ENCODE measurements around the gene GABPB2.

Gene GABPB2

GRCh38 chr1:151037032-151037431, 33.5 kb upstream of the GABPB2 start:
- Histone ChIP-seq H3F3A (ENCODE audit: insufficient read depth) (no peaks in the 10 kb centered on the region), H3K36me3 (ENCODE audit: low read length) (no peaks in the 10 kb centered on the region), H3K79me2 (ENCODE audit: insufficient read depth, low read length) (no peaks in the 10 kb centered on the region), H2AFZ (ENCODE audit: low read depth, low read length, severe bottlenecking) (no peak overlapping the region), H3K9me2 (replicated peaks; ENCODE audit: insufficient read depth, low read length) (no peaks in the 10 kb centered on the region), H3K4me3 (ENCODE audit: insufficient read depth, low read length, poor library complexity, severe bottlenecking) (no peak overlapping the region), H4K20me1 (ENCODE audit: low read depth, low read length) (no peaks in the 10 kb centered on the region), H3K9ac (ENCODE audit: low read length) (no peak overlapping the region), H3K9me3 (ENCODE audit: insufficient read depth, low read length) (no peaks in the 10 kb centered on the region), H3K27ac (ENCODE audit: low read depth, low read length) (no peak overlapping the region), H3K4me2 (ENCODE audit: low read depth, low read length, poor library complexity, severe bottlenecking) (no peak overlapping the region), H3K27me3 (ENCODE audit: low read length) (no peaks in the 10 kb centered on the region)
- TF ChIP-seq CTCF (IDR thresholded peaks at IDR 0.05; ENCODE audit: insufficient read depth, low read length, poor library complexity, severe bottlenecking) (no peak), EZH2phosphoT487 (conservative IDR thresholded peaks at IDR 0.05; ENCODE audit: low read length) (no peak)

- no peak overlapping the region for H3K4me3 ChIP-seq (ENCODE audit: insufficient read depth, low read length, poor library complexity, severe bottlenecking)
- H3K9me2 ChIP-seq (replicated peaks; ENCODE audit: insufficient read depth, low read length), result no peaks in the 10 kb centered on the region
- no peak overlapping the region for H3K27ac ChIP-seq (ENCODE audit: low read depth, low read length)
- no peaks in the 10 kb centered on the region for H3K27me3 ChIP-seq (ENCODE audit: low read length)
- no peak overlapping the region for H3K4me2 ChIP-seq (ENCODE audit: low read depth, low read length, poor library complexity, severe bottlenecking)
- H3K9ac ChIP-seq (ENCODE audit: low read length), result no peak overlapping the region
- no peaks in the 10 kb centered on the region for H4K20me1 ChIP-seq (ENCODE audit: low read depth, low read length)
- H3K9me3 ChIP-seq (ENCODE audit: insufficient read depth, low read length), result no peaks in the 10 kb centered on the region
- no peak overlapping the region for H2AFZ ChIP-seq (ENCODE audit: low read depth, low read length, severe bottlenecking)
- H3K36me3 ChIP-seq (ENCODE audit: low read length), result no peaks in the 10 kb centered on the region
- no peaks in the 10 kb centered on the region for H3K79me2 ChIP-seq (ENCODE audit: insufficient read depth, low read length)
- TF ChIP-seq CTCF (IDR thresholded peaks at IDR 0.05; ENCODE audit: insufficient read depth, low read length, poor library complexity, severe bottlenecking) (no peak), EZH2phosphoT487 (conservative IDR thresholded peaks at IDR 0.05; ENCODE audit: low read length) (no peak)
- no peaks in the 10 kb centered on the region for H3F3A ChIP-seq (ENCODE audit: insufficient read depth)
These were observed 31.0 kb upstream of the GABPB2 start for GRCh38 chr1:151039521-151039920.

GRCh38 chr1:151043163-151043562, 27.4 kb upstream of the GABPB2 start:
- no peaks in the 10 kb centered on the region for H3K79me2 ChIP-seq (ENCODE audit: insufficient read depth, low read length)
- no peaks in the 10 kb centered on the region for H3K27me3 ChIP-seq (ENCODE audit: low read length)
- no peaks in the 10 kb centered on the region for H4K20me1 ChIP-seq (ENCODE audit: low read depth, low read length)
- H3K9me2 ChIP-seq (replicated peaks; ENCODE audit: insufficient read depth, low read length), result no peaks in the 10 kb centered on the region
- no peaks in the 10 kb centered on the region for H3K36me3 ChIP-seq (ENCODE audit: low read length)
- no peak overlapping the region for H3K27ac ChIP-seq (ENCODE audit: low read depth, low read length)
- no peak overlapping the region for H3K4me3 ChIP-seq (ENCODE audit: insufficient read depth, low read length, poor library complexity, severe bottlenecking)
- no peaks in the 10 kb centered on the region for H3F3A ChIP-seq (ENCODE audit: insufficient read depth)
- no peaks in the 10 kb centered on the region for H3K9me3 ChIP-seq (ENCODE audit: insufficient read depth, low read length)
- TF ChIP-seq EZH2phosphoT487 (conservative IDR thresholded peaks at IDR 0.05; ENCODE audit: low read length) (no peak), CTCF (IDR thresholded peaks at IDR 0.05; ENCODE audit: insufficient read depth, low read length, poor library complexity, severe bottlenecking) (no peak)
- no peak overlapping the region for H3K9ac ChIP-seq (ENCODE audit: low read length)
- H2AFZ ChIP-seq (ENCODE audit: low read depth, low read length, severe bottlenecking), result no peak overlapping the region
- H3K4me2 ChIP-seq (ENCODE audit: low read depth, low read length, poor library complexity, severe bottlenecking), result no peak overlapping the region

- peak within 1 kb of the TSS; percentile 60 for H3K4me2 ChIP-seq (ENCODE audit: low read depth, low read length, poor library complexity, severe bottlenecking)
- no peaks in the 10 kb centered on the region for H4K20me1 ChIP-seq (ENCODE audit: low read depth, low read length)
- peak within 1 kb of the TSS; percentile 47 for H3K4me3 ChIP-seq (ENCODE audit: insufficient read depth, low read length, poor library complexity, severe bottlenecking)
- no peak for TF ChIP-seq CTCF (IDR thresholded peaks at IDR 0.05; ENCODE audit: insufficient read depth, low read length, poor library complexity, severe bottlenecking)
- TF ChIP-seq EZH2phosphoT487 (conservative IDR thresholded peaks at IDR 0.05; ENCODE audit: low read length), result no peak
- no peaks in the 10 kb centered on the region for H3K9me3 ChIP-seq (ENCODE audit: insufficient read depth, low read length)
- H3F3A ChIP-seq (ENCODE audit: insufficient read depth), result peaks cover 16% of the 10 kb centered on the region; the same call in 1 of the 2 replicates
- no peaks in the 10 kb centered on the region for H3K9me2 ChIP-seq (replicated peaks; ENCODE audit: insufficient read depth, low read length)
- H3K9ac ChIP-seq (ENCODE audit: low read length), result peak within 1 kb of the TSS; percentile 57
- H3K27me3 ChIP-seq (ENCODE audit: low read length), result no peaks in the 10 kb centered on the region
- no peak within 1 kb of the TSS for H3K27ac ChIP-seq (ENCODE audit: low read depth, low read length)
- peak within 1 kb of the TSS; percentile 52 for H2AFZ ChIP-seq (ENCODE audit: low read depth, low read length, severe bottlenecking)
- H3K79me2 ChIP-seq (ENCODE audit: insufficient read depth, low read length), result no peaks in the 10 kb centered on the region
- H3K36me3 ChIP-seq (ENCODE audit: low read length), result no peaks in the 10 kb centered on the region
These were observed 23.0 kb upstream of the GABPB2 start, which contains the start of gene C1orf56 for GRCh38 chr1:151047591-151047924. C1orf56 (plus strand) TSS chr1:151047751; CDS start chr1:151047848, 97 bp downstream.
